Heart left ventricle (tissue), 16 donors: Measurements from ENCODE around the gene LUZP2. TPM values are rescaled to one million over a fixed set of nuclear protein-coding genes. Genes with fewer than 3 reads are reported as not detected.

ENCODE experiments used
- ATAC-seq, 4 donors: fragments of 200-7000 bp; cut with Tn5 transposase; one replicate each; pipeline ENCODE4 v1.9.1; 2020 to 2022; ENCODE audit warnings: moderate library complexity in 4 of 4, mild to moderate bottlenecking in 3 of 4, moderate number of reproducible peaks in 1 of 4
- DNase-seq, 5 donors: peaks; one replicate each; pipeline ENCODE4 v3.0.0-alpha.2; 2020
- H3K27ac ChIP-seq, 12 donors: fragments of 200-600 bp; sonication (generic) in 4 of 12; one replicate each; pipeline versions ENCODE4 v1.5.0 to v1.8.0; 2016 to 2022; ENCODE audit warnings: mild to moderate bottlenecking in 2 of 12
- H3K27me3 ChIP-seq, 9 donors: fragments of 200-600 bp; sonication (generic) in 2 of 9; one replicate each; pipeline versions ENCODE4 v1.5.1 to v1.8.0; 2016 to 2022; ENCODE audit warnings: mild to moderate bottlenecking in 3 of 9
- H3K36me3 ChIP-seq, 9 donors: fragments of 200-600 bp; sonication (generic) in 2 of 9; one replicate each; pipeline versions ENCODE4 v1.5.0 to v1.8.0; 2018 to 2022; ENCODE audit warnings: mild to moderate bottlenecking in 2 of 9
- H3K4me1 ChIP-seq, 12 donors: fragments of 200-600 bp; sonication (generic) in 4 of 12; one replicate each; pipeline versions ENCODE4 v1.5.0 to v1.8.0; 2016 to 2022; ENCODE audit warnings: mild to moderate bottlenecking in 3 of 12
- H3K4me3 ChIP-seq, 12 donors: fragments of 200-600 bp; sonication (generic) in 4 of 12; one replicate each; pipeline versions ENCODE4 v1.5.0 to v1.8.0; 2017 to 2022; ENCODE audit warnings: mild to moderate bottlenecking in 9 of 12, moderate library complexity in 4 of 12
- H3K9me3 ChIP-seq, 12 donors: fragments of 200-600 bp; sonication (generic) in 4 of 12; one replicate each; pipeline versions ENCODE4 v1.5.0 to v1.8.0; 2016 to 2022; ENCODE audit warnings: mild to moderate bottlenecking in 1 of 12
- POLR2A ChIP-seq, 2 donors: fragments of 450-650 bp; IDR thresholded peaks; one replicate each; pipeline ENCODE4 v1.6.1; 2017; ENCODE audit warnings: antibody characterized with exemption in 2 of 2, mild to moderate bottlenecking in 2 of 2, moderate library complexity in 2 of 2
- WGBS, 4 donors: extraction: QIAGEN DNeasy Blood & Tissue Kit in 2 of 4; methylation state at CpG; one replicate each; pipeline versions ENCODE4 v1.1.5 to v1.1.7; 2013 to 2018; 5-methylcytosine and 5-hydroxymethylcytosine counted together
- intact Hi-C, 10 donors: fragments of 100-400 bp; cut with DNase I; formaldehyde crosslinking; loops; one replicate each; pipeline versions ENCODE4 v1.11.1 to v1.14.2; 2022
- polyA plus RNA-seq, 2 donors: library from polyadenylated mRNA; stranded (reverse); fragments of 200-250 nt; gene quantifications; one replicate each; pipeline ENCODE4 v1.2.3, GENCODE V29; 2013
- total RNA-seq, 9 donors: library from RNA; depleted of rRNA in 2 of 9; stranded (reverse); fragments of >200 nt in 2 of 9; fragmentation: NEBNext Ultra II Directional in 3 of 9; extraction: Animal tissue kit (Norgen Biotek cat#: 25700) in 3 of 9; gene quantifications; one replicate each; pipeline versions ENCODE4 v1.1.0 to v1.2.4, GENCODE V29; 2016 to 2023
- TF ChIP-seq, protein P1 (sequence below), 12 donors: fragments of 200-600 bp; sonication (generic) in 4 of 12; IDR thresholded peaks; one replicate each; pipeline versions ENCODE4 v1.5.0 to v1.8.0; 2018 to 2022; ENCODE audit warnings: antibody characterized with exemption in 12 of 12, mild to moderate bottlenecking in 5 of 12
- donor health status: ischemic (EF 13 %, LVEDD 7.1; RV severe dilation, severe dysfunction).
- donor health status: healthy with polysubstance abuse.
- donor health status: DM: no; HTN: yes; CAD: no.
- donor health status: DM: no; HTN: no; CAD: no.
- donor health status: ischemic (EF 25% LVEDD 6.9; RV normal size, moderate dysfunction).
- donor health status: ischemic (EF 25% LVEDD 5.7; RV mildly dilated, moderate dysfunction).
- donor health status: healthy.
- donor health status: DM: yes; HTN: yes; CAD: no.
- donor health status: ischemic (EF 35%, LVEDD 5.7; RV mildly dilated, moderate dysfunction).
- donor health status: nonischemic (EF 11% LVEDD 7.7; RV severe dilation, severe dysfunction).
- donor health status: DM: yes; HTN: yes; CAD: no.
- donor health status: PGD.
- donor health status: ischemic (EF 29% LVEDD 5.4; RV normal size, mild dysfunction).
- donor health status: nonischemic (EF 23%, LVEDD 6.1; RV moderate dilation, normal function).

Gene LUZP2
- total and polyA plus RNA-seq, 11 donors, result 0.11 to 0.30 (median 0.17) TPM; not detected in 7

DNA sequence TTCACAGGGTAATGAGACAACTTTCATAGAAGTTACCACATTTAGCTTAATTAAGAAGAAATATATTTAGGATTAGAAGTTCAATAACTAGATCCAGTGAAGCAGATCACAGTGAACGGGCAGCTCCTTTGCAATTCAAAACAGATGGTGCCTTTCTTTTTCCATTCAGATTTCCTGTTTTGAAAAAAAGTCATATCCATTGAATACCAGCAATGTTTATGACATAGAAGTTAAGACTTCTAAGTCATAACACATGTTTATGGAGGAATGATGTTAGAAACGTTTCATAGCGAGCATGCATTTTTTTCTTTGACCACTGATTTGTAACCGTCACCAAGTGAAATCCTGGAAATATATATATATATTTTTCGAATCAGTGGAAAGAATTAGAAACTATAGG lies 24.7 kb downstream of the LUZP2 start:
- TF ChIP-seq, protein P1, sequence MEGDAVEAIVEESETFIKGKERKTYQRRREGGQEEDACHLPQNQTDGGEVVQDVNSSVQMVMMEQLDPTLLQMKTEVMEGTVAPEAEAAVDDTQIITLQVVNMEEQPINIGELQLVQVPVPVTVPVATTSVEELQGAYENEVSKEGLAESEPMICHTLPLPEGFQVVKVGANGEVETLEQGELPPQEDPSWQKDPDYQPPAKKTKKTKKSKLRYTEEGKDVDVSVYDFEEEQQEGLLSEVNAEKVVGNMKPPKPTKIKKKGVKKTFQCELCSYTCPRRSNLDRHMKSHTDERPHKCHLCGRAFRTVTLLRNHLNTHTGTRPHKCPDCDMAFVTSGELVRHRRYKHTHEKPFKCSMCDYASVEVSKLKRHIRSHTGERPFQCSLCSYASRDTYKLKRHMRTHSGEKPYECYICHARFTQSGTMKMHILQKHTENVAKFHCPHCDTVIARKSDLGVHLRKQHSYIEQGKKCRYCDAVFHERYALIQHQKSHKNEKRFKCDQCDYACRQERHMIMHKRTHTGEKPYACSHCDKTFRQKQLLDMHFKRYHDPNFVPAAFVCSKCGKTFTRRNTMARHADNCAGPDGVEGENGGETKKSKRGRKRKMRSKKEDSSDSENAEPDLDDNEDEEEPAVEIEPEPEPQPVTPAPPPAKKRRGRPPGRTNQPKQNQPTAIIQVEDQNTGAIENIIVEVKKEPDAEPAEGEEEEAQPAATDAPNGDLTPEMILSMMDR (IDR thresholded peaks at IDR 0.05), result no peak
- no peak for TF ChIP-seq POLR2A (IDR thresholded peaks at IDR 0.05)
- no peak for DNase-seq
- H3K9me3 ChIP-seq, result no peaks in the 10 kb centered on the region
- no peak overlapping the region for H3K4me3 ChIP-seq
- no peak overlapping the region for H3K27ac ChIP-seq
- ATAC-seq, result no peak
- WGBS, 4 donors, result 70 to 89% (median 83%) methylated on average over 5 of the region's 5 CpGs
- no peaks in the 10 kb centered on the region for H3K4me1 ChIP-seq
- no peaks in the 10 kb centered on the region for H3K27me3 ChIP-seq
- intact Hi-C loops, result no loop called here
- H3K36me3 ChIP-seq, result no peaks in the 10 kb centered on the region

DNA sequence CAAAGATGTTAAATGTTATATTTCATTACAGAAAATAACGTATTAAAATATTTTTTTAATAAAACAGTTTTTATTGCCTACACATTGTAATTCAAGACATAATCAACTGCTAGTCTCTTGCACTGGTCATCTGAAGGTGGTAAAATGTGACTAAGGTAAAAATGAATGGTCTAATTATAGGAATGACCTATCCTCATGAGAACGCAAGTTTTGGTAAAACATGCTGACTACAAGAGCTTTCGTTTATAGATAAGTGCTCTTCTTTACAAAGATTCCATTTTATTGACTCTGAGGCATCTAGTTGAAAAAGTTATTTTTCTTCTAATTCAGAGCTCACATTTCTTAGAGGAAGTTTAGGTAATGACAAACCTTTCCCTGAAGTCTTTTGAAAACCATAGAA lies 27.3 kb downstream of the LUZP2 start:
- ATAC-seq (no peak), DNase-seq (no peak)
- Histone ChIP-seq H3K27me3 (no peaks in the 10 kb centered on the region), H3K27ac (no peak overlapping the region), H3K4me1 (no peaks in the 10 kb centered on the region), H3K9me3 (no peaks in the 10 kb centered on the region), H3K36me3 (no peaks in the 10 kb centered on the region), H3K4me3 (no peak overlapping the region)
- TF ChIP-seq POLR2A (IDR thresholded peaks at IDR 0.05), result no peak
- TF ChIP-seq, protein P1 (IDR thresholded peaks at IDR 0.05), result no peak
- intact Hi-C loops, result no loop called here
- 48 to 54% (median 51%) methylated on average over 3 of the region's 3 CpGs for WGBS, 4 donors

DNA sequence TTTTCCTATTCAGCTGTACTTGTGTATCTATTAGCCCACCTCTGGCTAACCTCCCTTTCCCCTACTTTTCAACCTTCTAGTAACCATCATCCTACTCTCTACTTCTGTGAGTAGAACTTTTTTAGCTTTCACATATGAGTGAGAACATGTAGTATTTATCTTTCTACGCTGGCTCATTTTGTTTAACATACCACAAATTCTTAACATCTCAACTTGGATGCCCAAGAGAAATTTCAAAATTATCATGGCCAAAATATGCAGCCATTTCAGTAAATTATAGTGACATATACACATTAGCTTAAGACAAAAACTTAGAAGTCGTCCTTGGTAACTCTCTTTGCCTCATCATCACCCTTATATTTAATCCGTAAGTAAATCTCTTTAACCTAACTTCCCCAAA lies 34.7 kb downstream of the LUZP2 start:
- WGBS, 4 donors, result 32 to 53% (median 51%) methylated on average over 3 of the region's 3 CpGs

DNA sequence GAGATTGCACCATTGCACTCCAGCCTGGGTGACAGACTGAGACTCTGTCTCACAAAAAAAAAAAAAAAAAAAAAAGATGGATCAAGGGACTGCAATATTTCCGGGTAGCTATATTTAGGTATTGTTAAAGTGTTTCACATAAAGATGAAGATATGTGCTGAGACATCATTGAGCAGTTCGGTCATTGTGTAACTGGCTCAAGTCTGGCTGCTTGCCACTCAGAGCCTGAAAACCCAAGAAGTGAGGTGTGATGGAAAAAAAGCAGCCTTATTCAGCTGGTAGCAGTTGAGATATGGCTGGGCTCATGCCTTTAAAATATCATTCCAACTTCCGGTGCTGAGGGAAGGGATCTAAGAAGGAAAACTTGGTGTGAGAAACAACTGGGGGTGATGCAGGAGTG lies 46.9 kb downstream of the LUZP2 start:
- no peak overlapping the region for H3K4me3 ChIP-seq
- ATAC-seq (no peak), DNase-seq (no peak)
- no peaks in the 10 kb centered on the region for H3K27me3 ChIP-seq
- H3K27ac ChIP-seq, result no peak overlapping the region
- H3K36me3 ChIP-seq, result no peaks in the 10 kb centered on the region
- H3K9me3 ChIP-seq, result peaks cover 0 to 8% (median 0%) of the 10 kb centered on the region in 12 donors
- H3K4me1 ChIP-seq, result no peaks in the 10 kb centered on the region
- WGBS, 4 donors, result 40 to 51% (median 47%) methylated on average over 3 of the region's 3 CpGs
- intact Hi-C loops, result no loop called here
- TF ChIP-seq, protein P1 (IDR thresholded peaks at IDR 0.05), result no peak
- no peak for TF ChIP-seq POLR2A (IDR thresholded peaks at IDR 0.05)

More for the DNA sequence above, 34.7 kb downstream of the LUZP2 start:
- Histone ChIP-seq H3K36me3 (no peaks in the 10 kb centered on the region), H3K9me3 (no peaks in the 10 kb centered on the region), H3K27me3 (no peaks in the 10 kb centered on the region), H3K4me1 (no peaks in the 10 kb centered on the region), H3K4me3 (no peak overlapping the region), H3K27ac (no peak overlapping the region)
- ATAC-seq (no peak), DNase-seq (no peak)
- intact Hi-C loops, result no loop called here
- TF ChIP-seq POLR2A (IDR thresholded peaks at IDR 0.05), result no peak
- TF ChIP-seq, protein P1 (IDR thresholded peaks at IDR 0.05), result no peak
